ENCODE results near the gene HHIPL1.

Gene HHIPL1

GRCh38 chr14:99718031-99718810 lies 73.3 kb downstream of the HHIPL1 start:
- DNase-seq: no peak

GRCh38 chr14:99718811-99719192 lies 73.9 kb downstream of the HHIPL1 start:
- no peak for DNase-seq

GRCh38 chr14:99720941-99721791 lies 76.2 kb downstream of the HHIPL1 start:
- DNase-seq: no peak

- no peak for DNase-seq
Measured at GRCh38 chr14:99721792-99722516, 77.0 kb downstream of the HHIPL1 start.

- no peak for DNase-seq
Measured at GRCh38 chr14:99722741-99723140, 77.8 kb downstream of the HHIPL1 start.

GRCh38 chr14:99724196-99724891 lies 79.4 kb downstream of the HHIPL1 start:
- DNase-seq: no peak

- DNase-seq: no peak
Measured at GRCh38 chr14:99724939-99725773, 80.2 kb downstream of the HHIPL1 start.

DNA sequence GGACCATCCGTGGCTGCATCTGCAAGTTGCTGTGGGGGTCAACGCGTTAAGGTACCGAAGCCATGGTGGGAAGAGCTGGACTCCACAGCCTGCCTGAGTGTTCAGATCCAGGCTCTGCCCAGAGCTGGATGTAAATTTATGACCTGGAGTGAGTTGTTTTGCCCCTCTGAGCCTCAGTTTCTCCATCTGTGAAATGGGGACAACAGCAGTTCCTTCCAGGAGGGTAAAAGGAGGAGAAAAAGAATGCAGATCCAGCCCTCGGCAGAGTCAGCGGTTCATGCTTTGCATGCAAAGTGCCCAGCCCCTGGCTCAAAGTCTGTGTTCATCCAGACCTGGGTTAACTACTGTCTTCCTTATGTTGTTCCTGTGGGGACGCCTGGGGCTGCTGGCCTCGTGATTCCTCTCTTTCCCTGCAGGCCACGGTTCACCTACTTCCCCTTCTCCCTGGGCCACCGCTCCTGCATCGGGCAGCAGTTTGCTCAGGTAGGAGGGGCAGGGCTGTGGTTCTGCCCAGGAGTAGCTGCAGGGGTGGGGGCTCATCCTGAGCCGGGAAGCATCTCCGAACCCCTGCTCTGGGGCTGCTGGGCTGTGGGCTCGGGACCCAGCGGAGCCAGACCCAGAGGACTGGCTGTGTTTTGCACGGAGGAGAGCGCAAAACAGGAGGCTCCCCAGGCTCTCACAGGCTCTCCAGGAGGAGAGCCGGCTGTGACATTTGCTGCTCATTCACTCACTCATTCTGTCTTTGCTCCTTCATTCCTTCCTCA lies 81.0 kb downstream of the HHIPL1 start:
- no peak for DNase-seq

- no peak for DNase-seq
Measured at GRCh38 chr14:99726538-99727095, 81.7 kb downstream of the HHIPL1 start.

DNA sequence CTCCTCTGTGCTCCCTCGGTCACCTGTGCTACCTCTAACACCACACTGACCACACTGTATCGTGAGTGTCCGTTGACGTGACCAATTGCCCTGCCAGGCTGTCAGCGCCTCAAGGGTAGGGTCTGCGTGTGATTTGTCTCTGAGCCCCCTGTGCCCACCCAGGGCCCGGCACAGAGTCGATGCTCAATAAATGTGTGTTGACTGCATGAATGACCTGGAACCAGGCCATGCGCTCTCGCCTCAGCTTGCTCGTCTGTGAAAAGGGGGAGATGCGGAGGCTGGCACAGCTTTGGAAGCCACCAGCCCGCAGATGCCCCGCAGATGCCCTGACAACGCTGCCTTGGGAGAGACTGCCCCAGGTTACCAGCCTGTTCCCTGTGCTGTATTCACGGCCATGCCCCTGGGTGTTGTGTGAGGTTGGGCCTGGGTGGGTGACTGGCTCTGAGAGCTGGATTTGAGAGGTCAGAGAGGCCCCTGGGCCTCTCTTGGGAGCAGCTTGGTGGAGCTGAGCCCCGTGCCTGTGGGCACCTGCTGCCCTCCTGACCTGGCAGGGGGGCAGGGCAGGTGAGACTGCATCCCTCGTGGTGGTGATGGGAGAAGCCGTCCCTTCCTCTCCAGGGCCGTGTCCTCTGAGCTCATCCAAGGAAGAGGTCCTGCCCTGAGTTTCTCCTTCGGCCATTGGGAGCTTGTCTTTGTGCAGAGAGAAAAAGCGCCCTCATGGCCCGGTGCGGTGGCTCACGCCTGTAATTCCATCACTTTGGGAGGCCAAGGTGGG lies 82.4 kb downstream of the HHIPL1 start:
- DNase-seq: no peak

- DNase-seq: no peak
Measured at GRCh38 chr14:99728231-99728920, 83.4 kb downstream of the HHIPL1 start.

- DNase-seq: no peak
Measured at GRCh38 chr14:99728981-99729451, 84.1 kb downstream of the HHIPL1 start.

Measured in activated CD4-positive, alpha-beta T cell treated with anti-CD3 and anti-CD28 coated beads, Interleukin-10, Interleukin-2, amounts not matched to agents 100 ng/mL and 50 ng/mL, durations not matched to agents 16 hours and 8 hours (primary cell).